Measurements from ENCODE around the gene CLEC1A. TPM values are rescaled to one million over a fixed set of nuclear protein-coding genes. Genes with fewer than 3 reads are reported as not detected.

Gene CLEC1A
- total RNA-seq, 1 donor = not detected

- Histone ChIP-seq H3K4me1 (ENCODE audit: insufficient read depth, low read length) (peaks cover 6% of the 10 kb centered on the region), H4K20me1 (ENCODE audit: insufficient read depth, low read length) (no peaks in the 10 kb centered on the region), H3K4me2 (ENCODE audit: insufficient read depth, low read length) (no peak overlapping the region), H2AFZ (ENCODE audit: low read length) (no peak overlapping the region), H3K79me2 (ENCODE audit: insufficient read depth, low read length) (no peaks in the 10 kb centered on the region), H3K27me3 (ENCODE audit: insufficient read depth, low read length) (no peaks in the 10 kb centered on the region), H3K9me3 (ENCODE audit: low read depth, low read length) (no peaks in the 10 kb centered on the region), H3K4me3 (ENCODE audit: insufficient read depth, low read length) (no peak overlapping the region), H3K36me3 (ENCODE audit: insufficient read depth, low read length) (no peaks in the 10 kb centered on the region), H3K27ac (ENCODE audit: low read depth, low read length) (no peak overlapping the region)
- TF ChIP-seq, protein P1, sequence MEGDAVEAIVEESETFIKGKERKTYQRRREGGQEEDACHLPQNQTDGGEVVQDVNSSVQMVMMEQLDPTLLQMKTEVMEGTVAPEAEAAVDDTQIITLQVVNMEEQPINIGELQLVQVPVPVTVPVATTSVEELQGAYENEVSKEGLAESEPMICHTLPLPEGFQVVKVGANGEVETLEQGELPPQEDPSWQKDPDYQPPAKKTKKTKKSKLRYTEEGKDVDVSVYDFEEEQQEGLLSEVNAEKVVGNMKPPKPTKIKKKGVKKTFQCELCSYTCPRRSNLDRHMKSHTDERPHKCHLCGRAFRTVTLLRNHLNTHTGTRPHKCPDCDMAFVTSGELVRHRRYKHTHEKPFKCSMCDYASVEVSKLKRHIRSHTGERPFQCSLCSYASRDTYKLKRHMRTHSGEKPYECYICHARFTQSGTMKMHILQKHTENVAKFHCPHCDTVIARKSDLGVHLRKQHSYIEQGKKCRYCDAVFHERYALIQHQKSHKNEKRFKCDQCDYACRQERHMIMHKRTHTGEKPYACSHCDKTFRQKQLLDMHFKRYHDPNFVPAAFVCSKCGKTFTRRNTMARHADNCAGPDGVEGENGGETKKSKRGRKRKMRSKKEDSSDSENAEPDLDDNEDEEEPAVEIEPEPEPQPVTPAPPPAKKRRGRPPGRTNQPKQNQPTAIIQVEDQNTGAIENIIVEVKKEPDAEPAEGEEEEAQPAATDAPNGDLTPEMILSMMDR (IDR thresholded peaks at IDR 0.05; ENCODE audit: extremely low read depth, low read depth, low read length) = no peak
- no peak for DNase-seq (ENCODE audit: insufficient read length, low spot score, missing footprints)
Measured at GRCh38 chr12:10025236-10025635, 73.5 kb downstream of the CLEC1A start.

GRCh38 chr12:10021342-10021741, 77.4 kb downstream of the CLEC1A start:
- Histone ChIP-seq H3K4me1 (ENCODE audit: insufficient read depth, low read length) (no peaks in the 10 kb centered on the region), H2AFZ (ENCODE audit: low read length) (no peak overlapping the region), H3K4me2 (ENCODE audit: insufficient read depth, low read length) (no peak overlapping the region), H3K27me3 (ENCODE audit: insufficient read depth, low read length) (no peaks in the 10 kb centered on the region), H3K79me2 (ENCODE audit: insufficient read depth, low read length) (no peaks in the 10 kb centered on the region), H3K36me3 (ENCODE audit: insufficient read depth, low read length) (no peaks in the 10 kb centered on the region), H3K4me3 (ENCODE audit: insufficient read depth, low read length) (no peak overlapping the region), H3K9me3 (ENCODE audit: low read depth, low read length) (no peaks in the 10 kb centered on the region), H4K20me1 (ENCODE audit: insufficient read depth, low read length) (no peaks in the 10 kb centered on the region), H3K27ac (ENCODE audit: low read depth, low read length) (no peak overlapping the region)
- TF ChIP-seq, protein P1 (IDR thresholded peaks at IDR 0.05; ENCODE audit: extremely low read depth, low read depth, low read length) = no peak
- DNase-seq (ENCODE audit: insufficient read length, low spot score, missing footprints) = no peak

Other genes starting within 250 kb of the CLEC1A start
- gene CLEC2B, start 229.6 kb downstream of the CLEC1A start, total RNA-seq = 11.5 and 11.6 TPM in 2 replicates
- gene KLRF2, start 217.5 kb downstream of the CLEC1A start, total RNA-seq = not detected in 2 replicates
- gene CLEC2A, start 166.6 kb downstream of the CLEC1A start, total RNA-seq = not detected in 2 replicates
- 0.29 and 0.72 TPM in 2 replicates for gene CLEC12A, start 127.6 kb downstream of the CLEC1A start, total RNA-seq
- gene CLEC1B, start 99.9 kb downstream of the CLEC1A start, total RNA-seq = not detected in 2 replicates
- not detected in 2 replicates for gene CLEC12B, start 88.4 kb downstream of the CLEC1A start, total RNA-seq
- not detected in 2 replicates for gene CLEC9A, start 68.3 kb downstream of the CLEC1A start, total RNA-seq
- under 0.01 and 0.36 TPM in 2 replicates for gene CLEC7A, start 31.2 kb upstream of the CLEC1A start, total RNA-seq
- under 0.01 and 0.29 TPM in 2 replicates for gene OLR1, start 73.1 kb upstream of the CLEC1A start, total RNA-seq
- gene TMEM52B, start 80.0 kb upstream of the CLEC1A start, total RNA-seq = not detected in 2 replicates
- gene GABARAPL1, start 113.9 kb upstream of the CLEC1A start, total RNA-seq = 64.2 and 65.9 TPM in 2 replicates
- 0.29 and 0.36 TPM in 2 replicates for gene KLRD1, start 208.9 kb upstream of the CLEC1A start, total RNA-seq

Data from osteoblast (primary cell).